Endometrial microvascular endothelial cells (primary cell): ENCODE data around the gene RGS9. TPM values are rescaled to one million over a fixed set of nuclear protein-coding genes. Genes with fewer than 3 reads are reported as not detected.
"Not testable (repeated sequence)": the region's sequence is repeated elsewhere in the genome, so short reads cannot be mapped to it uniquely, and the experiment has no call there.

Experiments
- in situ Hi-C: cut with HindIII; loops from 2 replicates; pipeline ENCODE4 v1.10.0; 2017; ENCODE audit warnings: low sequenced_read_pairs, low pct_unique_long_range_greater_than_20kb; ENCODE audit errors: inconsistent ontology term
- total RNA-seq: library from RNA; depleted of rRNA; stranded (reverse); fragments of >200 nt; gene quantifications from one replicate; pipeline ENCODE4 v1.2.3, GENCODE V29; 2015; ENCODE audit errors: inconsistent ontology term

The RGS9 gene
- total RNA-seq, 1 donor from 2014 or later, result not detected

GRCh38 chr17:65109543-65109942, 27.6 kb upstream of the RGS9 start:
- in situ Hi-C loops, result no loop called here

GRCh38 chr17:65109990-65110680, 27.0 kb upstream of the RGS9 start:
- in situ Hi-C loops, result no loop called here

GRCh38 chr17:65115839-65116238, 21.3 kb upstream of the RGS9 start:
- in situ Hi-C loops, result no loop called here

- in situ Hi-C loops, result not testable (repeated sequence)
Measured at GRCh38 chr17:65116515-65116914, 20.7 kb upstream of the RGS9 start.

- in situ Hi-C loops, result no loop called here
Measured at GRCh38 chr17:65117384-65118035, 19.7 kb upstream of the RGS9 start.

GRCh38 chr17:65121368-65121767, 15.8 kb upstream of the RGS9 start:
- in situ Hi-C loops, result no loop called here

- in situ Hi-C loops, result no loop called here
Measured at GRCh38 chr17:65121916-65122806, 15.0 kb upstream of the RGS9 start.

- in situ Hi-C loops, result no loop called here
Measured at GRCh38 chr17:65122836-65123756, 14.1 kb upstream of the RGS9 start.

- in situ Hi-C loops, result no loop called here
Measured at GRCh38 chr17:65123757-65124675, 13.2 kb upstream of the RGS9 start.

- in situ Hi-C loops, result no loop called here
Measured at GRCh38 chr17:65130832-65131231, 6.3 kb upstream of the RGS9 start.

GRCh38 chr17:65131240-65131639, 5.9 kb upstream of the RGS9 start:
- in situ Hi-C loops, result no loop called here

- in situ Hi-C loops, result no loop called here
Measured at GRCh38 chr17:65131946-65132345, 5.2 kb upstream of the RGS9 start.

GRCh38 chr17:65134035-65134434, 3.1 kb upstream of the RGS9 start:
- in situ Hi-C loops, result no loop called here

- in situ Hi-C loops, result no loop called here
Measured at GRCh38 chr17:65139101-65139764, 2.1 kb downstream of the RGS9 start.

- in situ Hi-C loops, result no loop called here
Measured at GRCh38 chr17:65142247-65142646, 5.1 kb downstream of the RGS9 start.

- in situ Hi-C loops, result no loop called here
Measured at GRCh38 chr17:65143889-65144604, 6.9 kb downstream of the RGS9 start.

GRCh38 chr17:65145743-65146142, 8.6 kb downstream of the RGS9 start:
- in situ Hi-C loops, result no loop called here
